GM12873 (cell line): Measurements from ENCODE around the gene TNNC1.

Experiments
- CTCF ChIP-seq: IDR thresholded peaks from 2 replicates; pipeline ENCODE4 v1.5.1; 2012; ENCODE audit warnings: low read depth, mild to moderate bottlenecking, moderate library complexity, low read length, control low read depth; ENCODE audit not compliant: insufficient read depth; ENCODE audit errors: missing control alignments

Gene TNNC1

GRCh38 chr3:52407779-52408178, 46.1 kb downstream of the TNNC1 start:
- no peak for TF ChIP-seq CTCF

DNA sequence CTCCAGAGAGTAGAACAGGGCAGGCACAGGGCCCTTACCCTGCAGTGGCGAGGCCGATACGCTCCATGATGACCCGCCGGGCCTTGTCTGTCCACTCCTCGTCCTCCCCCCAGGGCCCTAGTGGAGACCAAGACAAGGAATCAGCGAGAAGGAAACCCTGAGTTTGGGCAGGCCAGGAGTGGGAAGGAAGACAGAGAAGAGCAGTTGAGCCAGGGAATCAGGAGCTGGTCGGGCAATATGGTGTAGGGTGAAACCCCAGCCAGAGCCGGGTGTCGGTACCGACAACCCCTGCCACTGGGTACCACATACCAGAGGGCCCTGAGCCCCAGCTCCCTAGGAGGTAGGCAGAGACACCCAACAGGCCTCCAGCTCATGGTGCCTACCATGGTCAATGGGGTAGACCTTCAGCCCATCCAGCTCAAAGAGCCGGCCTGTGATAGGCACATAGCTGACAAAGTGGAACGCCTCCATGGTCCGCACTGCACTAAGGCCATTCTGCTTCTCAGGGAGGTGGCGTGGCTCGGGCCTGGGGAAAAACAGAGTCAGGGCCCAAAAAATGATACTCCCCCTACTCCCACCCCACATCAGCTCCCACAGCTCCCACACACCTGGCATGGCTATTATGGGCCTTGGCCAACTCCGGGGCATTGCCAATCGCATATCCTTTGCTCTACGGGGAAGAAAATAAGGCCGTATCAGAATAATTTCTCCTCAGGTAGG, 46.9 kb downstream of the TNNC1 start:
- TF ChIP-seq CTCF: no peak

GRCh38 chr3:52406231-52406661, 47.6 kb downstream of the TNNC1 start:
- TF ChIP-seq CTCF: no peak

GRCh38 chr3:52405601-52406110, 48.2 kb downstream of the TNNC1 start:
- TF ChIP-seq CTCF: no peak

DNA sequence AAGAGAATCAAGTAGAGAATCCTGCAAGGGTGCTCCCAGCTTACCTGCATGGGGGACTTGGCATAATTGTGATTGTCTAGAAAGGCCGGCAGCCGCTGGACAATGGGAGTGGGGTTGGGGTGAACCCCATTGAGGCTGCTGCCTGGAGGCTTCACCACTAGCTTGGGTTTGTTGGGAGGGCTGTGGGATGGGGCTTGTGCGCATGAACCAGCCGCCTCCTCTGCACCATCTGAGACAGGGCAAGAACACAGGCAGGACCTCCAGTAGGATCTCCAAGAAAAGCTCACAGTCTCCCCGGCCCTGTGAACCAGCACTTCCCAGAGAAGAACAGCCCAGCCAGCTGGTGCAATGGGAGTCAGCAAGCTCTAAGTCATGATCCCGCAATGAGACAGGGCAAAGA, 48.8 kb downstream of the TNNC1 start:
- no peak for TF ChIP-seq CTCF

- no peak for TF ChIP-seq CTCF
Measured at GRCh38 chr3:52404391-52404790, 49.5 kb downstream of the TNNC1 start.

- no peak for TF ChIP-seq CTCF
Measured at GRCh38 chr3:52403955-52404354, 49.9 kb downstream of the TNNC1 start.
